ENCODE results near the gene RBM26. TPM values are rescaled to one million over a fixed set of nuclear protein-coding genes. Genes with fewer than 3 reads are reported as not detected.
"Not testable (repeated sequence)": the region's sequence is repeated elsewhere in the genome, so short reads cannot be mapped to it uniquely, and the experiment has no call there.

RBM26 gene
- total and polyA plus RNA-seq, 5 donors from 2014 or later, result 10.6 to 86.4 (median 14.5) TPM

- Histone ChIP-seq H3K4me3 (ENCODE audit: low read depth, low read length) (no peak overlapping the region), H3K27me3 (ENCODE audit: control insufficient read depth, insufficient read depth, low read length) (peaks cover 10% of the 10 kb centered on the region), H3K4me1 (ENCODE audit: control insufficient read depth, insufficient read depth, low read length, poor library complexity, severe bottlenecking) (no peaks in the 10 kb centered on the region), H3K9me3 (ENCODE audit: control insufficient read depth in 2 of 2, low read length in 2 of 2) (no peaks in the 10 kb centered on the region), H3K36me3 (ENCODE audit: control insufficient read depth, insufficient read depth, low read length) (no peaks in the 10 kb centered on the region), H3K27ac (ENCODE audit: insufficient read depth, low read length, poor library complexity, severe bottlenecking) (no peak overlapping the region)
- Mint-ChIP-seq H3K27me3 (peaks cover 16% of the 10 kb centered on the region), H3K27ac (no peak overlapping the region), H3K4me1 (no peaks in the 10 kb centered on the region), H3K9me3 (peaks cover 0 to 1% (median 0%) of the 10 kb centered on the region in 7 donors), H3K4me3 (no peak overlapping the region), H3K36me3 (no peaks in the 10 kb centered on the region)
- ATAC-seq (ENCODE audit: low read depth in 2 of 2), result no peak
- DNase-seq, result no peak
Measured at GRCh38 chr13:79285159-79285558, 120.9 kb downstream of the RBM26 start.

- Histone ChIP-seq H3K27me3 (ENCODE audit: control insufficient read depth, insufficient read depth, low read length) (peaks cover 10% of the 10 kb centered on the region), H3K4me3 (ENCODE audit: low read depth, low read length) (no peak overlapping the region), H3K36me3 (ENCODE audit: control insufficient read depth, insufficient read depth, low read length) (no peaks in the 10 kb centered on the region), H3K27ac (ENCODE audit: insufficient read depth, low read length, poor library complexity, severe bottlenecking) (no peak overlapping the region), H3K9me3 (ENCODE audit: control insufficient read depth in 2 of 2, low read length in 2 of 2) (no peaks in the 10 kb centered on the region), H3K4me1 (ENCODE audit: control insufficient read depth, insufficient read depth, low read length, poor library complexity, severe bottlenecking) (no peaks in the 10 kb centered on the region)
- ATAC-seq (ENCODE audit: low read depth in 2 of 2) (no peak), DNase-seq (no peak)
- no peak overlapping the region for H3K4me3 Mint-ChIP-seq
- H3K9me3 Mint-ChIP-seq, result peaks cover 0 to 1% (median 0%) of the 10 kb centered on the region in 7 donors
- no peaks in the 10 kb centered on the region for H3K4me1 Mint-ChIP-seq
- peaks cover 16% of the 10 kb centered on the region for H3K27me3 Mint-ChIP-seq
- no peaks in the 10 kb centered on the region for H3K36me3 Mint-ChIP-seq
- no peak overlapping the region for H3K27ac Mint-ChIP-seq
Measured at GRCh38 chr13:79283742-79284141, 122.3 kb downstream of the RBM26 start.

- peaks cover 0 to 1% (median 0%) of the 10 kb centered on the region in 7 donors for H3K9me3 Mint-ChIP-seq
- no peak for DNase-seq
- no peaks in the 10 kb centered on the region for H3K4me1 ChIP-seq (ENCODE audit: control insufficient read depth, insufficient read depth, low read length, poor library complexity, severe bottlenecking)
- H3K27me3 ChIP-seq (ENCODE audit: control insufficient read depth, insufficient read depth, low read length), result peaks cover 10% of the 10 kb centered on the region
- no peak for ATAC-seq (ENCODE audit: low read depth in 2 of 2)
- no peaks in the 10 kb centered on the region for H3K36me3 Mint-ChIP-seq
- no peaks in the 10 kb centered on the region for H3K36me3 ChIP-seq (ENCODE audit: control insufficient read depth, insufficient read depth, low read length)
- H3K4me3 ChIP-seq (ENCODE audit: low read depth, low read length), result no peak overlapping the region
- H3K27me3 Mint-ChIP-seq, result peaks cover 16% of the 10 kb centered on the region
- no peak overlapping the region for H3K27ac ChIP-seq (ENCODE audit: insufficient read depth, low read length, poor library complexity, severe bottlenecking)
- no peaks in the 10 kb centered on the region for H3K9me3 ChIP-seq (ENCODE audit: control insufficient read depth in 2 of 2, low read length in 2 of 2)
- H3K4me3 Mint-ChIP-seq, result no peak overlapping the region
- no peaks in the 10 kb centered on the region for H3K4me1 Mint-ChIP-seq
- no peak overlapping the region for H3K27ac Mint-ChIP-seq
Measured at GRCh38 chr13:79282976-79283375, 123.1 kb downstream of the RBM26 start.

- peaks cover 0 to 1% (median 0%) of the 10 kb centered on the region in 7 donors for H3K9me3 Mint-ChIP-seq
- Histone ChIP-seq H3K36me3 (ENCODE audit: control insufficient read depth, insufficient read depth, low read length) (no peaks in the 10 kb centered on the region), H3K4me3 (ENCODE audit: low read depth, low read length) (no peak overlapping the region), H3K27me3 (ENCODE audit: control insufficient read depth, insufficient read depth, low read length) (peaks cover 10% of the 10 kb centered on the region), H3K27ac (ENCODE audit: insufficient read depth, low read length, poor library complexity, severe bottlenecking) (no peak overlapping the region), H3K9me3 (ENCODE audit: control insufficient read depth in 2 of 2, low read length in 2 of 2) (no peaks in the 10 kb centered on the region), H3K4me1 (ENCODE audit: control insufficient read depth, insufficient read depth, low read length, poor library complexity, severe bottlenecking) (no peaks in the 10 kb centered on the region)
- no peak overlapping the region for H3K4me3 Mint-ChIP-seq
- H3K27me3 Mint-ChIP-seq, result peaks cover 16% of the 10 kb centered on the region
- ATAC-seq (ENCODE audit: low read depth in 2 of 2) (no peak), DNase-seq (no peak)
- no peak overlapping the region for H3K27ac Mint-ChIP-seq
- no peaks in the 10 kb centered on the region for H3K36me3 Mint-ChIP-seq
- H3K4me1 Mint-ChIP-seq, result no peaks in the 10 kb centered on the region
Measured at GRCh38 chr13:79282508-79282907, 123.5 kb downstream of the RBM26 start.

GRCh38 chr13:79281339-79281747, 124.7 kb downstream of the RBM26 start:
- Histone ChIP-seq H3K27me3 (ENCODE audit: control insufficient read depth, insufficient read depth, low read length) (peaks cover 10% of the 10 kb centered on the region), H3K27ac (ENCODE audit: insufficient read depth, low read length, poor library complexity, severe bottlenecking) (no peak overlapping the region), H3K4me1 (ENCODE audit: control insufficient read depth, insufficient read depth, low read length, poor library complexity, severe bottlenecking) (no peaks in the 10 kb centered on the region), H3K9me3 (ENCODE audit: control insufficient read depth in 2 of 2, low read length in 2 of 2) (no peaks in the 10 kb centered on the region), H3K36me3 (ENCODE audit: control insufficient read depth, insufficient read depth, low read length) (no peaks in the 10 kb centered on the region), H3K4me3 (ENCODE audit: low read depth, low read length) (no peak overlapping the region)
- Mint-ChIP-seq H3K27me3 (peaks cover 13% of the 10 kb centered on the region), H3K4me1 (no peaks in the 10 kb centered on the region), H3K9me3 (peaks cover 0 to 1% (median 0%) of the 10 kb centered on the region in 7 donors), H3K27ac (no peak overlapping the region), H3K4me3 (no peak overlapping the region), H3K36me3 (no peaks in the 10 kb centered on the region)
- DNase-seq (no peak), ATAC-seq (ENCODE audit: low read depth in 2 of 2) (no peak)

GRCh38 chr13:79279735-79280134, 126.3 kb downstream of the RBM26 start:
- not testable (repeated sequence) for H3K4me1 Mint-ChIP-seq; DNase-seq; H3K4me3 Mint-ChIP-seq; H3K27ac Mint-ChIP-seq; H3K4me3 ChIP-seq (ENCODE audit: low read depth, low read length); H3K36me3 ChIP-seq (ENCODE audit: control insufficient read depth, insufficient read depth, low read length); H3K9me3 ChIP-seq (ENCODE audit: control insufficient read depth in 2 of 2, low read length in 2 of 2); H3K36me3 Mint-ChIP-seq; H3K27me3 Mint-ChIP-seq; ATAC-seq (ENCODE audit: low read depth in 2 of 2); H3K4me1 ChIP-seq (ENCODE audit: control insufficient read depth, insufficient read depth, low read length, poor library complexity, severe bottlenecking); H3K9me3 Mint-ChIP-seq; H3K27ac ChIP-seq (ENCODE audit: insufficient read depth, low read length, poor library complexity, severe bottlenecking)
- peaks cover 10% of the 10 kb centered on the region for H3K27me3 ChIP-seq (ENCODE audit: control insufficient read depth, insufficient read depth, low read length)

GRCh38 chr13:79273045-79273444, 133.0 kb downstream of the RBM26 start:
- no peaks in the 10 kb centered on the region for H3K36me3 Mint-ChIP-seq

GRCh38 chr13:79271616-79272015, 134.4 kb downstream of the RBM26 start:
- Histone ChIP-seq H3K27me3 (ENCODE audit: control insufficient read depth, insufficient read depth, low read length) (no peaks in the 10 kb centered on the region), H3K27ac (ENCODE audit: insufficient read depth, low read length, poor library complexity, severe bottlenecking) (no peak overlapping the region), H3K4me3 (ENCODE audit: low read depth, low read length) (no peak overlapping the region), H3K4me1 (ENCODE audit: control insufficient read depth, insufficient read depth, low read length, poor library complexity, severe bottlenecking) (no peaks in the 10 kb centered on the region), H3K36me3 (ENCODE audit: control insufficient read depth, insufficient read depth, low read length) (no peaks in the 10 kb centered on the region), H3K9me3 (ENCODE audit: control insufficient read depth in 2 of 2, low read length in 2 of 2) (peaks cover 0 to 1% of the 10 kb centered on the region in 2 experiments)
- Mint-ChIP-seq H3K4me1 (no peaks in the 10 kb centered on the region), H3K36me3 (no peaks in the 10 kb centered on the region), H3K27me3 (peaks cover 8% of the 10 kb centered on the region), H3K4me3 (no peak overlapping the region), H3K27ac (no peak overlapping the region), H3K9me3 (peaks cover 0 to 3% (median 0%) of the 10 kb centered on the region in 7 donors)
- DNase-seq (no peak), ATAC-seq (ENCODE audit: low read depth in 2 of 2) (no peak)

More at GRCh38 chr13:79273045-79273444, 133.0 kb downstream of the RBM26 start:
- ATAC-seq (ENCODE audit: low read depth in 2 of 2) (no peak), DNase-seq (no peak)
- H3K27me3 ChIP-seq (ENCODE audit: control insufficient read depth, insufficient read depth, low read length), result no peaks in the 10 kb centered on the region
- no peak overlapping the region for H3K4me3 ChIP-seq (ENCODE audit: low read depth, low read length)
- Mint-ChIP-seq H3K27me3 (peaks cover 5% of the 10 kb centered on the region), H3K27ac (no peak overlapping the region), H3K4me3 (no peak overlapping the region), H3K9me3 (peaks cover 0 to 1% (median under 1%) of the 10 kb centered on the region in 7 donors), H3K4me1 (no peaks in the 10 kb centered on the region)
- H3K9me3 ChIP-seq (ENCODE audit: control insufficient read depth in 2 of 2, low read length in 2 of 2), result peaks cover 0 to 1% of the 10 kb centered on the region in 2 experiments
- H3K27ac ChIP-seq (ENCODE audit: insufficient read depth, low read length, poor library complexity, severe bottlenecking), result no peak overlapping the region
- no peaks in the 10 kb centered on the region for H3K36me3 ChIP-seq (ENCODE audit: control insufficient read depth, insufficient read depth, low read length)
- H3K4me1 ChIP-seq (ENCODE audit: control insufficient read depth, insufficient read depth, low read length, poor library complexity, severe bottlenecking), result no peaks in the 10 kb centered on the region

Measured in CD4-positive, CD25-positive, alpha-beta regulatory T cell (primary cell).